Neural progenitor cell (in vitro differentiated cells): ENCODE results near the gene CASP6. TPM values are rescaled to one million over a fixed set of nuclear protein-coding genes. Genes with fewer than 3 reads are reported as not detected.

Source experiments
- DNase-seq: peaks from one replicate; pipeline ENCODE4 v3.0.0-alpha.2; 2016; ENCODE audit warnings: low spot score
- H2AFZ ChIP-seq: fragments of 200-600 bp; sonication (generic); replicated peaks from 2 replicates; pipeline ENCODE4 v1.6.1; 2016; ENCODE audit warnings: antibody characterized with exemption
- H3F3A ChIP-seq: fragments of 200-600 bp; sonication (generic); 2 replicates; pipeline ENCODE4 v1.6.1; 2016; ENCODE audit warnings: antibody characterized with exemption, low read depth
- H3K27ac ChIP-seq: fragments of 200-600 bp; sonication (generic); 2 replicates; pipeline ENCODE4 v1.5.1; 2016; ENCODE audit warnings: mild to moderate bottlenecking
- H3K27me3 ChIP-seq: fragments of 200-600 bp; sonication (generic); 2 replicates; pipeline ENCODE4 v1.6.1; 2016; ENCODE audit warnings: mild to moderate bottlenecking, moderate library complexity
- H3K36me3 ChIP-seq: fragments of 200-600 bp; sonication (generic); 2 replicates; pipeline ENCODE4 v1.5.1; 2016
- H3K4me1 ChIP-seq: fragments of 200-600 bp; sonication (generic); 2 replicates; pipeline ENCODE4 v1.6.1; 2016; ENCODE audit warnings: mixed run types
- H3K4me2 ChIP-seq: fragments of 200-600 bp; sonication (generic); 2 replicates; pipeline ENCODE4 v1.6.1; 2016
- H3K4me3 ChIP-seq: fragments of 200-600 bp; sonication (generic); 2 replicates; pipeline ENCODE4 v1.5.1; 2016
- H3K79me2 ChIP-seq: fragments of 200-600 bp; sonication (generic); 2 replicates; pipeline ENCODE4 v1.6.1; 2016; ENCODE audit warnings: low read depth
- H3K9ac ChIP-seq: fragments of 200-600 bp; sonication (generic); 2 replicates; pipeline ENCODE4 v1.6.1; 2016
- H3K9me3 ChIP-seq: fragments of 200-600 bp; sonication (generic); 2 replicates; pipeline ENCODE4 v1.5.1; 2016; ENCODE audit warnings: low read depth
- H4K20me1 ChIP-seq: fragments of 200-600 bp; sonication (generic); 2 replicates; pipeline ENCODE4 v1.6.1; 2016; ENCODE audit warnings: low read depth
- H3K27ac Mint-ChIP-seq: 3 replicates; pipeline ENCODE4 v1.8.0; 2021; ENCODE audit warnings: mixed read lengths
- H3K27me3 Mint-ChIP-seq: 2 replicates; pipeline ENCODE4 v1.8.0; 2022; ENCODE audit warnings: low read depth, mild to moderate bottlenecking, inconsistent platforms, moderate library complexity, mixed read lengths; ENCODE audit not compliant: insufficient read depth
- H3K36me3 Mint-ChIP-seq: 3 replicates; pipeline ENCODE4 v1.8.0; 2021; ENCODE audit warnings: mixed read lengths
- H3K4me1 Mint-ChIP-seq: 3 replicates; pipeline ENCODE4 v1.8.0; 2021; ENCODE audit warnings: mixed read lengths
- H3K4me3 Mint-ChIP-seq: 3 replicates; pipeline ENCODE4 v1.8.0; 2021; ENCODE audit warnings: mild to moderate bottlenecking, moderate library complexity, mixed read lengths
- H3K9me3 Mint-ChIP-seq: 3 replicates; pipeline ENCODE4 v1.8.0; 2020; ENCODE audit warnings: mixed read lengths
- EZH2 ChIP-seq: fragments of 200-600 bp; sonication (generic); IDR thresholded peaks from 2 replicates; pipeline ENCODE4 v1.6.1; 2017; ENCODE audit warnings: antibody characterized with exemption, mild to moderate bottlenecking, moderate library complexity
- EZH2phosphoT487 ChIP-seq: fragments of 200-600 bp; sonication (generic); IDR thresholded peaks from 2 replicates; pipeline ENCODE4 v1.6.1; 2017; ENCODE audit warnings: antibody characterized with exemption
- total RNA-seq: library from RNA; depleted of rRNA; stranded (reverse); fragments of >200 nt; gene quantifications from 2 replicates; pipeline ENCODE4 v1.2.3, GENCODE V29; 2015; ENCODE audit warnings: low replicate concordance
- TF ChIP-seq, protein P1 (sequence below): fragments of 200-600 bp; sonication (generic); IDR thresholded peaks from 2 replicates; pipeline ENCODE4 v1.5.1; 2017; ENCODE audit warnings: antibody characterized with exemption, mild to moderate bottlenecking

The CASP6 gene
- total RNA-seq, 1 donor from 2014 or later: 37.2 TPM

DNA sequence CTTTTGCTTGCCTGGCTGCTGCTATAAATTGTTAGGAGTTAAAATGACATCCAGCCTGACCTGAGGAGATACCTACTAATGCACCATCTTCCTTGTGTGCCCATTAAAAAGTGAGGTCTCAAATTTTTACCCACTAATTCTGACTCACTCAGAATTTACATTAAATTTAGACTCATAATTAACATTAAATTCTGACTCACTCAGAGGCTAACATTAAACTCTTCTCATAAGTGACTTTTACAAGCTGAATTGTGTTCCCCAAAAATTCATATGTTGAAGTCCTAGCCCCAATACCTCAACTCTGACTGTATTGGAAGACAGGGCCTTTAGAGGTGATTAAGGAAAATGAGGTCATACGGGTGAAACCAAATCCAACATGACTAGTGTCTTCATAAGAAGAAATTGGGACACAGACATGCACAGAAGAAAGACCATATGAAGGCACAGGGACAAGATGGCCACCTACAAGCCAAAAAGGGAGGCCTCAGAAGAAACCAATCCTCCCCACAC is 11.8 kb downstream of the CASP6 start:
- H3K36me3 ChIP-seq: peaks cover 5% of the 10 kb centered on the region
- TF ChIP-seq EZH2phosphoT487 (no peak), EZH2 (no peak)
- TF ChIP-seq, protein P1, sequence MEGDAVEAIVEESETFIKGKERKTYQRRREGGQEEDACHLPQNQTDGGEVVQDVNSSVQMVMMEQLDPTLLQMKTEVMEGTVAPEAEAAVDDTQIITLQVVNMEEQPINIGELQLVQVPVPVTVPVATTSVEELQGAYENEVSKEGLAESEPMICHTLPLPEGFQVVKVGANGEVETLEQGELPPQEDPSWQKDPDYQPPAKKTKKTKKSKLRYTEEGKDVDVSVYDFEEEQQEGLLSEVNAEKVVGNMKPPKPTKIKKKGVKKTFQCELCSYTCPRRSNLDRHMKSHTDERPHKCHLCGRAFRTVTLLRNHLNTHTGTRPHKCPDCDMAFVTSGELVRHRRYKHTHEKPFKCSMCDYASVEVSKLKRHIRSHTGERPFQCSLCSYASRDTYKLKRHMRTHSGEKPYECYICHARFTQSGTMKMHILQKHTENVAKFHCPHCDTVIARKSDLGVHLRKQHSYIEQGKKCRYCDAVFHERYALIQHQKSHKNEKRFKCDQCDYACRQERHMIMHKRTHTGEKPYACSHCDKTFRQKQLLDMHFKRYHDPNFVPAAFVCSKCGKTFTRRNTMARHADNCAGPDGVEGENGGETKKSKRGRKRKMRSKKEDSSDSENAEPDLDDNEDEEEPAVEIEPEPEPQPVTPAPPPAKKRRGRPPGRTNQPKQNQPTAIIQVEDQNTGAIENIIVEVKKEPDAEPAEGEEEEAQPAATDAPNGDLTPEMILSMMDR: no peak
- no peak overlapping the region for H2AFZ ChIP-seq
- no peak overlapping the region for H3K9ac ChIP-seq
- H3K4me3 ChIP-seq: no peak overlapping the region
- Mint-ChIP-seq H3K36me3 (peaks cover 44% of the 10 kb centered on the region), H3K4me3 (no peak overlapping the region), H3K27ac (no peak overlapping the region), H3K27me3 (peaks cover 4% of the 10 kb centered on the region), H3K4me1 (no peaks in the 10 kb centered on the region), H3K9me3 (no peaks in the 10 kb centered on the region)
- no peaks in the 10 kb centered on the region for H3K4me1 ChIP-seq
- H3K79me2 ChIP-seq: no peaks in the 10 kb centered on the region
- DNase-seq: no peak
- no peak overlapping the region for H3K27ac ChIP-seq
- H4K20me1 ChIP-seq: no peaks in the 10 kb centered on the region
- H3K27me3 ChIP-seq: no peaks in the 10 kb centered on the region
- H3K4me2 ChIP-seq: no peak overlapping the region
- H3F3A ChIP-seq: no peaks in the 10 kb centered on the region
- H3K9me3 ChIP-seq: no peaks in the 10 kb centered on the region

DNA sequence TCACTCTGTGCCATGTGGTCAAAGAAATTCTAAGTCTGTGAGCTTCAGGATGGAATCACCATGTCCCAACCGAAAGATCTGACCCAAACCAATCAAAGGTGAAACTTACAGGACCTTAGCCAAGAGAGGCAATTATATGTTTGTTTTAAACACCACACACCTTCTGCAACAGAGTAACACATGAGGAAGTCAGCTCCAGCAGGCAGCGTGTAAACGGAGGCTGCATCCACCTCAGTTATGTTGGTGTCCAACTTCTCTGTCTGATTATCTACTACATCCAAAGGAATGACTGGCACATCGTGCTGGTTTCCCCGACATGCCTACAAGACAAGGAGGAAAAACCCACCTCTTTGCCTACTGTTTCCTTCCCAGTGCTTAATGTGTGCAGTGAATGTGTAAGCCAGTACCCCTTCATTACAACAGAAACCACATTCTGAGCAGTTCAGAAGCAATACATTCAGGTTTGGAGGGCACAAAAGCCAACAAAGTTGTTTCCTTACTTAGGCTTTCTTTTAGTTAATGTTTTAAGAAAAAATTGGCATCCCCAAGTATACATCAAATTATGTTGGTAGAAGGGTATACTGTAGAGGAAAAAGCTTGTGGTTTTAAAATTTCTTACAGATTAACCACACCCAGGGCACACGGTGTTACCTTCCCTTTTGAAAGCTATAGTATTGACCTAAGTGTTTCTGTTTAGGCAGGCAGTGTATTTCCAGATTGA is 12.4 kb downstream of the CASP6 start:
- Mint-ChIP-seq H3K27me3 (peaks cover 4% of the 10 kb centered on the region), H3K36me3 (peaks cover 44% of the 10 kb centered on the region), H3K4me3 (no peak overlapping the region), H3K9me3 (no peaks in the 10 kb centered on the region), H3K4me1 (no peaks in the 10 kb centered on the region), H3K27ac (no peak overlapping the region)
- Histone ChIP-seq H3K4me3 (no peak overlapping the region), H3K4me1 (no peaks in the 10 kb centered on the region), H3F3A (no peaks in the 10 kb centered on the region), H3K36me3 (peaks cover 5% of the 10 kb centered on the region), H4K20me1 (no peaks in the 10 kb centered on the region), H3K27me3 (no peaks in the 10 kb centered on the region), H3K9me3 (no peaks in the 10 kb centered on the region), H3K27ac (no peak overlapping the region), H2AFZ (no peak overlapping the region), H3K79me2 (no peaks in the 10 kb centered on the region), H3K9ac (no peak overlapping the region), H3K4me2 (no peak overlapping the region)
- TF ChIP-seq, protein P1: no peak
- TF ChIP-seq EZH2 (no peak), EZH2phosphoT487 (no peak)
- DNase-seq: no peak

DNA sequence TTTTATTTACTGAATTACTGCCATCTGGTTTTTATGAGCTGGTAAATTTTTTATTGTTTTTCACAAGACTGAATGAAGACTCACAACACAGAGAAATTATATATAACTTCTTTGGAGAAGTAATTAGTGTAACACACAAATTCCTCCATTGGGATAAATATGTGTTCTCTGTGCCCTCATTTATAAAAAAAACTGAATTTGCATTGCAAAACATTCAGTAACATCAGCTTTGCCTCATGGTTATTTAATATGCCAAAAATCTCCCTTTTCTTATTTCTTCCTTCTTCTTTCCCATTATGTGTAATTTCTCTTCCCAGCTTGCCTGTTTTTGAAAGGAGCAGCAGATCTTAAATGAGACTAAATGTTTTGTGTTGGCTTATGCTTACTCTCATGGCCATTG is 18.5 kb downstream of the CASP6 start:
- TF ChIP-seq EZH2phosphoT487: no peak
- TF ChIP-seq EZH2: no peak
- TF ChIP-seq, protein P1: no peak
- H3F3A ChIP-seq: peaks cover 10% of the 10 kb centered on the region
- H3K4me1 Mint-ChIP-seq: peaks cover 18% of the 10 kb centered on the region
- H3K36me3 ChIP-seq: peaks cover 5% of the 10 kb centered on the region
- DNase-seq: no peak
- H3K9ac ChIP-seq: no peak overlapping the region
- H3K36me3 Mint-ChIP-seq: peaks cover 54% of the 10 kb centered on the region
- H3K27me3 Mint-ChIP-seq: no peaks in the 10 kb centered on the region
- peaks cover 14% of the 10 kb centered on the region for H3K9me3 Mint-ChIP-seq
- H3K4me3 Mint-ChIP-seq: no peak overlapping the region
- H3K4me2 ChIP-seq: no peak overlapping the region
- H3K4me1 ChIP-seq: peaks cover 18% of the 10 kb centered on the region
- H4K20me1 ChIP-seq: no peaks in the 10 kb centered on the region
- H3K4me3 ChIP-seq: no peak overlapping the region
- no peak overlapping the region for H2AFZ ChIP-seq
- no peaks in the 10 kb centered on the region for H3K27me3 ChIP-seq
- no peak overlapping the region for H3K27ac Mint-ChIP-seq
- no peaks in the 10 kb centered on the region for H3K79me2 ChIP-seq
- H3K9me3 ChIP-seq: no peaks in the 10 kb centered on the region
- H3K27ac ChIP-seq: no peak overlapping the region
